ENCODE measurements around the gene CECR2. TPM values are rescaled to one million over a fixed set of nuclear protein-coding genes. Genes with fewer than 3 reads are reported as not detected.

CECR2 gene
- total RNA-seq, 1 experiment from 2014 or later: not detected

DNA sequence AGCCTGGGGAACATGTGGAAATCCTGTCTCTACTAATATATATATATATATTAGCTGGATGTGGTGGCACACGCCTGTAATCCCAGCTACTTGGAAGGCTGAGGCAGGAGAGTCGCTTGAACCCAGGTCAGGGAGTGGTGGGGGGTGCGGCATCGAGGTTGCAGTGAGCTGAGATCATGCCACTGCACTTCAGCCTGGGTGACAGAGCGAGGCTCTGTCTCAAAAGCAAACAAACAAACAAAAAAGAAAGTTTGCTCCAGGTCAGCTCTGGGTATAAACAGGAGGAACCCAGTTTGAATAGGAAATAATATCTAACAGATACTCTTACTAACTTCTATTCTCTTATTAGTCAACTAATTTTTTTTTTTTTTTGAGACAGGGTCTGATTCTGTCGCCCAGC lies 34.3 kb upstream of the CECR2 start:
- Histone ChIP-seq H3K9ac (ENCODE audit: low read length) (no peak overlapping the region), H3K79me2 (ENCODE audit: low read length) (no peaks in the 10 kb centered on the region), H3K4me3 (ENCODE audit: low read length) (no peak overlapping the region), H3K4me2 (ENCODE audit: low read length) (no peak overlapping the region), H3K27me3 (ENCODE audit: low read length) (peaks cover 41% of the 10 kb centered on the region), H2AFZ (ENCODE audit: low read length) (no peak overlapping the region), H3K36me3 (ENCODE audit: low read depth, low read length) (no peaks in the 10 kb centered on the region), H3K27ac (ENCODE audit: low read length) (no peak overlapping the region), H4K20me1 (ENCODE audit: low read length) (no peaks in the 10 kb centered on the region), H3K4me1 (ENCODE audit: insufficient read depth, low read length) (no peaks in the 10 kb centered on the region), H3K9me2 (replicated peaks; ENCODE audit: low read length) (no peaks in the 10 kb centered on the region), H3F3A (ENCODE audit: low read length, unreplicated experiment) (no peaks in the 10 kb centered on the region), H3K9me3 (ENCODE audit: low read length) (no peaks in the 10 kb centered on the region)
- ChIA-PET POLR2A (ENCODE audit: unreplicated experiment) (no interaction called here), CTCF (interaction anchor here (0.5 kb wide), 1 partner anchor 167 kb away, joined by 4 read pairs; no protein-coding TSS in a partner anchor)
- no peak for ATAC-seq
- no peak for DNase-seq
- BruUV-seq (replicated peaks): no TSS peak
- intact Hi-C loops (cut with micrococcal nuclease): no loop called here
- TF ChIP-seq EZH2phosphoT487 (IDR thresholded peaks at IDR 0.05; ENCODE audit: borderline replicate concordance, low read length): no peak
- TF ChIP-seq EZH2 (IDR thresholded peaks at IDR 0.05; ENCODE audit: low read length, unreplicated experiment): no peak
- TF ChIP-seq, protein P1, sequence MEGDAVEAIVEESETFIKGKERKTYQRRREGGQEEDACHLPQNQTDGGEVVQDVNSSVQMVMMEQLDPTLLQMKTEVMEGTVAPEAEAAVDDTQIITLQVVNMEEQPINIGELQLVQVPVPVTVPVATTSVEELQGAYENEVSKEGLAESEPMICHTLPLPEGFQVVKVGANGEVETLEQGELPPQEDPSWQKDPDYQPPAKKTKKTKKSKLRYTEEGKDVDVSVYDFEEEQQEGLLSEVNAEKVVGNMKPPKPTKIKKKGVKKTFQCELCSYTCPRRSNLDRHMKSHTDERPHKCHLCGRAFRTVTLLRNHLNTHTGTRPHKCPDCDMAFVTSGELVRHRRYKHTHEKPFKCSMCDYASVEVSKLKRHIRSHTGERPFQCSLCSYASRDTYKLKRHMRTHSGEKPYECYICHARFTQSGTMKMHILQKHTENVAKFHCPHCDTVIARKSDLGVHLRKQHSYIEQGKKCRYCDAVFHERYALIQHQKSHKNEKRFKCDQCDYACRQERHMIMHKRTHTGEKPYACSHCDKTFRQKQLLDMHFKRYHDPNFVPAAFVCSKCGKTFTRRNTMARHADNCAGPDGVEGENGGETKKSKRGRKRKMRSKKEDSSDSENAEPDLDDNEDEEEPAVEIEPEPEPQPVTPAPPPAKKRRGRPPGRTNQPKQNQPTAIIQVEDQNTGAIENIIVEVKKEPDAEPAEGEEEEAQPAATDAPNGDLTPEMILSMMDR (conservative IDR thresholded peaks at IDR 0.05; ENCODE audit: low read depth, low read length): no peak

DNA sequence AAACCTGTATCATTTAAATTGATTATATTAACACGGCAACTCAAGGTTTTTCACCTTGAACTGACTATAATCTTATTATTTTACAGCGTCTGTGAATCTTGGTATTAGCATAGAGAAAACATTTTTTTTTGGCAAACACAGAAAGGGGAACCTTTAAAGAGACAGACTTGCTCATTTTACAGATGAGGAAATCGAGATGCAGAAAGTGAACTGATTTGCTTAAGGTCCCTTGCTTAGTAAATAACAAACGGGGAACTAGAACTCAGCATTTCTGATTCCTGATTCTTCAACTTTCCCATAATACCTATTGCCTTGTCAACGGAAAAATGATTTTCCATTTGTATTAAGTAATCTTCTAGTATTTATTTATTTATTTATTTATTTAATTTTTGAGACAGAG lies 33.2 kb upstream of the CECR2 start:
- BruUV-seq (replicated peaks): no TSS peak
- ChIA-PET CTCF (no interaction called here), POLR2A (ENCODE audit: unreplicated experiment) (no interaction called here)
- Histone ChIP-seq H3K4me3 (ENCODE audit: low read length) (no peak overlapping the region), H3F3A (ENCODE audit: low read length, unreplicated experiment) (no peaks in the 10 kb centered on the region), H3K4me1 (ENCODE audit: insufficient read depth, low read length) (no peaks in the 10 kb centered on the region), H3K4me2 (ENCODE audit: low read length) (no peak overlapping the region), H3K9me2 (replicated peaks; ENCODE audit: low read length) (no peaks in the 10 kb centered on the region), H3K27me3 (ENCODE audit: low read length) (peaks cover 41% of the 10 kb centered on the region), H2AFZ (ENCODE audit: low read length) (no peak overlapping the region), H3K27ac (ENCODE audit: low read length) (no peak overlapping the region), H3K9me3 (ENCODE audit: low read length) (no peaks in the 10 kb centered on the region), H3K36me3 (ENCODE audit: low read depth, low read length) (no peaks in the 10 kb centered on the region), H3K79me2 (ENCODE audit: low read length) (no peaks in the 10 kb centered on the region), H3K9ac (ENCODE audit: low read length) (no peak overlapping the region), H4K20me1 (ENCODE audit: low read length) (no peaks in the 10 kb centered on the region)
- intact Hi-C loops (cut with micrococcal nuclease): no loop called here
- TF ChIP-seq EZH2 (IDR thresholded peaks at IDR 0.05; ENCODE audit: low read length, unreplicated experiment) (no peak), EZH2phosphoT487 (IDR thresholded peaks at IDR 0.05; ENCODE audit: borderline replicate concordance, low read length) (no peak)
- TF ChIP-seq, protein P1 (conservative IDR thresholded peaks at IDR 0.05; ENCODE audit: low read depth, low read length): no peak
- ATAC-seq (no peak), DNase-seq (no peak)

DNA sequence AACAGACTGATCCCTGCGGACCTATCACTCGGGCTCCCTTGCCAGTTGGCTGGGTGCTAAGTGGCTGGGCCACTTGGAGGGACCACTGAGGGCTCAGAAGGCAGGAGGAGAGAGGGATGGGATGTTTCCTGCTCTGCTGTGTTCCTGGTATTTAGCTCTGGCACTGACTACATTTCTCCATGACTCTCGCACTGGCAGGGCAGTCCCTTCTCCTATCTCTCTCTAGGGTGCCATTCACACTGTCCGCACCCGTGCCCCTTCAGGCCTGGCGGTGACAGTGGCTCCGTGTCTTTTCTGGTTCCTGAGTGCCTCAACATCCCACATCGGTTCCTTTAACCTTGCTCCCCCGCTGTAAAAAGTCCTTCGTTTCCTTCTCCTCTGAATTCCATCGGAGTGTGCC lies 31.6 kb upstream of the CECR2 start:
- Histone ChIP-seq H3K36me3 (ENCODE audit: low read depth, low read length) (no peaks in the 10 kb centered on the region), H3K4me2 (ENCODE audit: low read length) (no peak overlapping the region), H2AFZ (ENCODE audit: low read length) (no peak overlapping the region), H3K27me3 (ENCODE audit: low read length) (peaks cover 41% of the 10 kb centered on the region), H3K4me1 (ENCODE audit: insufficient read depth, low read length) (no peaks in the 10 kb centered on the region), H3K79me2 (ENCODE audit: low read length) (no peaks in the 10 kb centered on the region), H3K9me3 (ENCODE audit: low read length) (no peaks in the 10 kb centered on the region), H4K20me1 (ENCODE audit: low read length) (no peaks in the 10 kb centered on the region), H3K9me2 (replicated peaks; ENCODE audit: low read length) (no peaks in the 10 kb centered on the region), H3K9ac (ENCODE audit: low read length) (no peak overlapping the region), H3K27ac (ENCODE audit: low read length) (no peak overlapping the region), H3F3A (ENCODE audit: low read length, unreplicated experiment) (no peaks in the 10 kb centered on the region), H3K4me3 (ENCODE audit: low read length) (no peak overlapping the region)
- DNase-seq: no peak
- no peak for TF ChIP-seq EZH2phosphoT487 (IDR thresholded peaks at IDR 0.05; ENCODE audit: borderline replicate concordance, low read length)
- TF ChIP-seq, protein P1 (conservative IDR thresholded peaks at IDR 0.05; ENCODE audit: low read depth, low read length): no peak
- no peak for TF ChIP-seq EZH2 (IDR thresholded peaks at IDR 0.05; ENCODE audit: low read length, unreplicated experiment)
- ChIA-PET POLR2A (ENCODE audit: unreplicated experiment) (no interaction called here), CTCF (no interaction called here)
- BruUV-seq (replicated peaks): no TSS peak
- intact Hi-C loops (cut with micrococcal nuclease): no loop called here
- no peak for ATAC-seq
